PC-9 (cell line): ENCODE data around the gene SYTL2.

Source experiments
- CTCF ChIP-seq: fragments of 200-600 bp; sonication (generic); conservative IDR thresholded peaks from 2 replicates; pipeline ENCODE4 v1.6.1; 2017; ENCODE audit warnings: mixed run types, antibody characterized with exemption, mild to moderate bottlenecking, moderate library complexity
- EZH2 ChIP-seq: fragments of 200-600 bp; sonication (generic); IDR thresholded peaks from 2 replicates; pipeline ENCODE4 v1.8.0; 2017; ENCODE audit warnings: antibody characterized with exemption, low read depth

GRCh38 chr11:85721191-85721590 is 89.8 kb downstream of the SYTL2 start:
- no peak for TF ChIP-seq CTCF
- no peak for TF ChIP-seq EZH2
